K562 (cell line): Measurements from ENCODE around the gene TCOF1. TPM values are rescaled to one million over a fixed set of nuclear protein-coding genes. Genes with fewer than 3 reads are reported as not detected.

Source experiments
- ATAC-seq: fragments of 200-7000 bp; cut with Tn5 transposase; 3 replicates; pipeline ENCODE4 v1.9.1; 2020; ENCODE audit warnings: moderate library complexity
- BruUV-seq: library from RNA; stranded (reverse); fragments of 400-500 nt; replicated peaks from 2 replicates; lab custom pipeline; 2021; lab: Mats Ljungman, UMichigan
- CTCF ChIA-PET: fragments of 300-600 bp; formaldehyde crosslinking; extraction: SDS; loops from one replicate; lab custom pipeline; 2021; ENCODE audit warnings: low intra/inter-chr PET ratio; lab: Yijun Ruan, JAX
- POLR2A ChIA-PET: fragments of 300-600, 350-650 bp; sonication (Branson Sonifier 250); formaldehyde crosslinking; extraction: SDS; loops from one replicate; lab custom pipeline; 2021; ENCODE audit warnings: antibody characterized with exemption, inconsistent platforms; lab: Yijun Ruan, JAX
- DNase-seq, 4 experiments: peaks; one replicate each; pipeline versions ENCODE4 v3.0.0 to v3.0.0-alpha.2; 2011 to 2018; ENCODE audit warnings: low spot score in 3 of 4, mixed read lengths in 3 of 4; ENCODE audit errors: extremely low read depth in 1 of 4
- FAIRE-seq: peaks from 2 replicates; lab custom pipeline; 2011; peaks lifted over from hg19 to GRCh38; lab: Jason Lieb, UNC
- H2AFZ ChIP-seq: 2 replicates; pipeline ENCODE4 v1.6.0; 2011; ENCODE audit warnings: low read depth, low read length, control low read depth, inconsistent platforms
- H3K27ac ChIP-seq: fragments of 200-600 bp; 3 replicates; pipeline ENCODE4 v1.8.0; 2011; ENCODE audit warnings: low read depth, mild to moderate bottlenecking, control low read depth, inconsistent platforms, low read length, moderate library complexity, mixed read lengths; ENCODE audit errors: extremely low read depth
- H3K27me3 ChIP-seq, 2 experiments: fragments of 300-600 bp in 1 of 2; 2 replicates in 1 of 2; 3 replicates in 1 of 2; pipeline versions ENCODE4 v1.6.0 to v1.8.0; 2011; ENCODE audit warnings: inconsistent platforms in 2 of 2, low read length in 2 of 2, mild to moderate bottlenecking in 1 of 2, mixed read lengths in 1 of 2, moderate library complexity in 1 of 2; ENCODE audit not compliant: control insufficient read depth in 2 of 2, insufficient read depth in 2 of 2
- H3K36me3 ChIP-seq: fragments of 300-600 bp; 3 replicates; pipeline ENCODE4 v1.8.0; 2011; ENCODE audit warnings: mild to moderate bottlenecking, low read length, inconsistent platforms; ENCODE audit not compliant: control insufficient read depth, insufficient read depth
- H3K4me1 ChIP-seq, 2 experiments: fragments of 200-600 bp in 1 of 2; replicated peaks in 1 of 2; 2 replicates in 1 of 2; 3 replicates in 1 of 2; pipeline versions ENCODE4 v1.5.1 to v1.8.0; 2011; ENCODE audit warnings: inconsistent platforms in 2 of 2, low read length in 2 of 2, mild to moderate bottlenecking in 1 of 2, mixed read lengths in 1 of 2, moderate library complexity in 1 of 2; ENCODE audit not compliant: control insufficient read depth in 2 of 2, insufficient read depth in 2 of 2
- H3K4me2 ChIP-seq: 2 replicates; pipeline ENCODE4 v1.6.1; 2011; ENCODE audit warnings: low read length, control low read depth, inconsistent platforms, mixed read lengths; ENCODE audit not compliant: insufficient read depth
- H3K4me3 ChIP-seq: fragments of 200-600 bp; sonication (generic), shearing (Covaris generic); 2 replicates; pipeline ENCODE4 v1.5.1; 2016; ENCODE audit warnings: control low read depth, inconsistent platforms
- H3K79me2 ChIP-seq: fragments of 200-600 bp; 3 replicates; pipeline ENCODE4 v1.8.0; 2011; ENCODE audit warnings: low read length, inconsistent platforms; ENCODE audit not compliant: control insufficient read depth, insufficient read depth
- H3K9ac ChIP-seq, 2 experiments: 2 replicates each; pipeline versions ENCODE4 v1.6.0 to v1.6.1; 2011; ENCODE audit warnings: low read depth in 2 of 2, low read length in 2 of 2, control low read depth in 1 of 2, inconsistent platforms in 1 of 2, mild to moderate bottlenecking in 1 of 2, mixed read lengths in 1 of 2; ENCODE audit not compliant: insufficient read depth in 1 of 2
- H3K9me1 ChIP-seq: one replicate; pipeline ENCODE4 v1.6.0; 2011; ENCODE audit warnings: inconsistent platforms, mild to moderate bottlenecking, low read length, moderate library complexity; ENCODE audit not compliant: control insufficient read depth, insufficient read depth
- H3K9me3 ChIP-seq: replicated peaks from 2 replicates; pipeline ENCODE4 v1.5.1; 2011; ENCODE audit warnings: low read depth, low read length, inconsistent platforms; ENCODE audit not compliant: control insufficient read depth, insufficient read depth
- H4K20me1 ChIP-seq: replicated peaks from 2 replicates; pipeline ENCODE4 v1.6.1; 2011; ENCODE audit warnings: low read length, inconsistent platforms, mixed read lengths; ENCODE audit not compliant: control insufficient read depth, insufficient read depth
- ADNP ChIP-seq: fragments of 200-800 bp; sonication (Bioruptor generic); IDR thresholded peaks from 2 replicates; pipeline ENCODE4 v1.6.1; 2016; ENCODE audit warnings: missing genetic modification characterization, missing compliant biosample characterization
- GABPA ChIP-seq: fragments of 200-800 bp; sonication (Bioruptor generic); conservative IDR thresholded peaks from 2 replicates; pipeline ENCODE4 v1.6.1; 2016; ENCODE audit warnings: low read depth, missing genetic modification characterization, missing compliant biosample characterization
- KLF13 ChIP-seq: fragments of 450-650 bp; IDR thresholded peaks from 2 replicates; pipeline ENCODE4 v1.6.1; 2016; ENCODE audit warnings: missing genetic modification characterization, low read depth, mild to moderate bottlenecking, missing compliant biosample characterization, moderate library complexity, borderline replicate concordance
- WGBS: fragments of 100-300 bp; shearing (Covaris generic); methylation state at CpG from one replicate; pipeline ENCODE4 v1.1.6; 2016; ENCODE audit warnings: low coverage, mixed read lengths; ENCODE audit not compliant: insufficient coverage; ENCODE audit errors: missing lambda C conversion rate; 5-methylcytosine and 5-hydroxymethylcytosine counted together
- in situ Hi-C: fragments of 300-500 bp; cut with MboI; formaldehyde crosslinking; loops from 4 replicates; pipeline ENCODE4 v1.15.0; 2018; ENCODE audit warnings: inconsistent platforms, mixed read lengths
- intact Hi-C: fragments of 100-400 bp; cut with micrococcal nuclease; formaldehyde crosslinking; loops from 2 replicates; pipeline ENCODE4 v1.14.2; 2022
- polyA plus RNA-seq, 8 experiments: library from polyadenylated mRNA; depleted of rRNA in 4 of 8; stranded (reverse) in 5 of 8; unstranded in 3 of 8; fragments of >200 nt; fragmentation: Nextera tagmentation in 2 of 8; fragmentation: Illumina TruSeq in 1 of 8; extraction: Ambion mirVana in 2 of 8; extraction: Trizol in 1 of 8; gene quantifications; 2 replicates each; pipeline versions ENCODE4 v1.2.1 to v1.2.3, GENCODE V29; 2011 to 2014; ENCODE audit warnings: inconsistent platforms in 1 of 8, missing spikeins in 1 of 8
- total RNA-seq, 7 experiments: library from RNA; depleted of rRNA in 6 of 7; stranded (reverse); fragments of >200 nt in 6 of 7; fragmentation: Illumina TruSeq in 2 of 7; extraction: Trizol in 2 of 7; gene quantifications; 2 replicates each; pipeline versions ENCODE4 v1.2.1 to v1.2.3, GENCODE V29; 2011 to 2021; ENCODE audit warnings: low replicate concordance in 1 of 7

The TCOF1 gene
- total and polyA plus RNA-seq, 9 of the 15 experiments (the other 6 are each of a cell fraction or from before 2014, with no cell fraction given), result 9.8 to 134 (median 61.7) TPM

- no TSS peak for BruUV-seq
- ATAC-seq (no peak), FAIRE-seq (no peak), DNase-seq (no peak)
- H3K4me1 ChIP-seq, result 0 out of 5 replicates have a peak, but pooled peaks cover 0 to 3% of the 10 kb centered on the region in 2 experiments
- H3K36me3 ChIP-seq, result peaks cover 100% of the 10 kb centered on the region; the same call in 2 of the 3 replicates
- in situ Hi-C loops (no loop called here), intact Hi-C loops (no loop called here)
- H2AFZ ChIP-seq, result no peak overlapping the region
- H3K27me3 ChIP-seq, result no peaks in the 10 kb centered on the region
- no peak overlapping the region for H3K4me2 ChIP-seq
- no peak overlapping the region for H3K9ac ChIP-seq
- no peaks in the 10 kb centered on the region for H3K9me3 ChIP-seq
- ChIA-PET POLR2A (interaction anchor here (0.7 to 1.0 kb wide), 2 partner anchors 19 to 24 kb away, joined by 3 read pairs; no protein-coding TSS in a partner anchor), CTCF (no interaction called here)
- 90% methylated on average over 13 of the region's 15 CpGs for WGBS
- no peaks in the 10 kb centered on the region for H3K9me1 ChIP-seq
- TF ChIP-seq KLF13 (no peak), GABPA (tag) (no peak), ADNP (tag) (no peak)
- H3K4me3 ChIP-seq, result no peak overlapping the region
- no peak overlapping the region for H3K27ac ChIP-seq
- H4K20me1 ChIP-seq, result 0 out of 2 replicates have a peak, but pooled peaks cover 4% of the 10 kb centered on the region
- H3K79me2 ChIP-seq, result no peaks in the 10 kb centered on the region; the same call in 2 of the 3 replicates
Observed at GRCh38 chr5:150386024-150386855, 28.7 kb downstream of the TCOF1 start.
